ENCODE data around the gene SEPTIN10.

SEPTIN10 gene

DNA sequence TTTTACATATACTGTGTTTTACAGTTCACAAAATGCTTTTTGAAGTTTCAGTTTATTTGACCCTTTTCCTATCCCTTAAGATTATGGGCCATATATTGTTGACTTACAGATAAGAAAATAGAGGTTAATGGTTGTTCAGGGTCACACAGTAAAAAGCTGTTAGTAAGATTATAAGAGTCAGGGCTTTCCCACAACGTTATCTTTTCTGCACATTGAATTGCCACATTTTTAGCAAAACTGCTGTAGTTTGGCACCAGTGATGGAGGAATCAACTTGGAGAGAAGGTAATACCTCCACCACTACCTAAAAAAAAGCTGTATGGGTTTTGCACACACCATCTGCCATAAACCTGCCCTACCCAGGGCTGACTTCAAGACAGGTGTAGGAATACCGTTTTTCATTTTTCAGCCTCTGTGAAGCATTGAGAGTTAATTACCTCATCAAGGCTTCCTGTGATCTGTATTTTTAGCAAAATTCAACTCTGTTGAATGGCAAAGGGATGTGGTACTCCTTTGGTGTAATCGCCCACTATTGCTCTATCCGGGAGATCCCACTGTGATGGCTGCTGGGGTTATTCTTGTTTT is 5.4 kb upstream of the SEPTIN10 start:
- DNase-seq (ENCODE audit: low read depth), result no peak
- no peak overlapping the region for H3K4me3 ChIP-seq (ENCODE audit: low read length)
- TF ChIP-seq, protein P1, sequence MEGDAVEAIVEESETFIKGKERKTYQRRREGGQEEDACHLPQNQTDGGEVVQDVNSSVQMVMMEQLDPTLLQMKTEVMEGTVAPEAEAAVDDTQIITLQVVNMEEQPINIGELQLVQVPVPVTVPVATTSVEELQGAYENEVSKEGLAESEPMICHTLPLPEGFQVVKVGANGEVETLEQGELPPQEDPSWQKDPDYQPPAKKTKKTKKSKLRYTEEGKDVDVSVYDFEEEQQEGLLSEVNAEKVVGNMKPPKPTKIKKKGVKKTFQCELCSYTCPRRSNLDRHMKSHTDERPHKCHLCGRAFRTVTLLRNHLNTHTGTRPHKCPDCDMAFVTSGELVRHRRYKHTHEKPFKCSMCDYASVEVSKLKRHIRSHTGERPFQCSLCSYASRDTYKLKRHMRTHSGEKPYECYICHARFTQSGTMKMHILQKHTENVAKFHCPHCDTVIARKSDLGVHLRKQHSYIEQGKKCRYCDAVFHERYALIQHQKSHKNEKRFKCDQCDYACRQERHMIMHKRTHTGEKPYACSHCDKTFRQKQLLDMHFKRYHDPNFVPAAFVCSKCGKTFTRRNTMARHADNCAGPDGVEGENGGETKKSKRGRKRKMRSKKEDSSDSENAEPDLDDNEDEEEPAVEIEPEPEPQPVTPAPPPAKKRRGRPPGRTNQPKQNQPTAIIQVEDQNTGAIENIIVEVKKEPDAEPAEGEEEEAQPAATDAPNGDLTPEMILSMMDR (IDR thresholded peaks at IDR 0.05; ENCODE audit: insufficient read depth, low read depth, low read length, missing control alignments), result no peak

DNA sequence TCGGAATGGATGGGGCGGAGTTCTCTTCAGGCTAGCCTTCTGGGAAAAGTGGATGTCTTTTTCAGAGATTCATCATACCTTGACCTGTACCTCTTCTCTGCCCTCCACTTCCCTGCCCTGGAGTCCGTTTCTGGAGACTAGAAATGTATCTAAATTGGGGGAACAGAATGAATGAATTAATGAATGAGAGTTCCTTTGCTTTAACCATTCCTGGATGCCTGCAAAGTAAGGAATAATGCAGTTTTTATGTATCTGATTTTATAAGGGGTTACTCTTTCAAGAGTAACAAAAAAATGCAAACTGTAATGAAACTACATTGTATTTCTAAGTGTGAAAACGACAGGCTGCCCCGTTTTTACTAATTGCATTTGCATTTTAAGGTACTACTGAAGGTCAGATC is 2.4 kb upstream of the SEPTIN10 start:
- H3K4me3 ChIP-seq (ENCODE audit: low read length), result peak overlapping the region; percentile 77
- TF ChIP-seq, protein P1 (IDR thresholded peaks at IDR 0.05; ENCODE audit: insufficient read depth, low read depth, low read length, missing control alignments), result no peak
- no peak for DNase-seq (ENCODE audit: low read depth)

DNA sequence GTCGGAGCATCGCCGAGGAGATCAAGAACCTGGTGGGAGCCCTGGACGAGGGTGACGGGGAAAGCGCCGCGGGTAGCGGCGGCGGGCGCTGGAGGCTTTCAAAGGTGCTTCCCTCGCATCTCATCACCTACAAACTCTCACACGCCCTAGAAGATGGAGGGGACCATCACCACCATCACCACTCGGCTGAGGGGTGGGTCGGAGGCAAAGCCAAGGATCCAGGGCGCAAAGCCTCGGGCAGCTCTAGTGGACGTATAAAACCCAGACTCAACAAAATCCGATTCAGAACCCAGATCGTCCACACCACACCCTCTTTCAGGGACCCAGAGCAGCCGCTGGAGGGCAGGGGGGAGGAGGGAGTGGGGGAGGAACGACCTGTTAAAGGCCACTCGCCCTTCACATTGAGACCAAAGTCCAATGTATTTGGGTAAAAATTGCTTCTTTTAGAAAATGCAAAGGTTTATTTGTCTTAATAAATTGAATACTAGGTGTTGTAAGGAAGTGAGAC is 1.9 kb upstream of the SEPTIN10 start:
- DNase-seq (ENCODE audit: low read depth), result peak; percentile 57
- TF ChIP-seq, protein P1 (IDR thresholded peaks at IDR 0.05; ENCODE audit: insufficient read depth, low read depth, low read length, missing control alignments), result peak; percentile 61
- H3K4me3 ChIP-seq (ENCODE audit: low read length), result peak overlapping the region; percentile 77

DNA sequence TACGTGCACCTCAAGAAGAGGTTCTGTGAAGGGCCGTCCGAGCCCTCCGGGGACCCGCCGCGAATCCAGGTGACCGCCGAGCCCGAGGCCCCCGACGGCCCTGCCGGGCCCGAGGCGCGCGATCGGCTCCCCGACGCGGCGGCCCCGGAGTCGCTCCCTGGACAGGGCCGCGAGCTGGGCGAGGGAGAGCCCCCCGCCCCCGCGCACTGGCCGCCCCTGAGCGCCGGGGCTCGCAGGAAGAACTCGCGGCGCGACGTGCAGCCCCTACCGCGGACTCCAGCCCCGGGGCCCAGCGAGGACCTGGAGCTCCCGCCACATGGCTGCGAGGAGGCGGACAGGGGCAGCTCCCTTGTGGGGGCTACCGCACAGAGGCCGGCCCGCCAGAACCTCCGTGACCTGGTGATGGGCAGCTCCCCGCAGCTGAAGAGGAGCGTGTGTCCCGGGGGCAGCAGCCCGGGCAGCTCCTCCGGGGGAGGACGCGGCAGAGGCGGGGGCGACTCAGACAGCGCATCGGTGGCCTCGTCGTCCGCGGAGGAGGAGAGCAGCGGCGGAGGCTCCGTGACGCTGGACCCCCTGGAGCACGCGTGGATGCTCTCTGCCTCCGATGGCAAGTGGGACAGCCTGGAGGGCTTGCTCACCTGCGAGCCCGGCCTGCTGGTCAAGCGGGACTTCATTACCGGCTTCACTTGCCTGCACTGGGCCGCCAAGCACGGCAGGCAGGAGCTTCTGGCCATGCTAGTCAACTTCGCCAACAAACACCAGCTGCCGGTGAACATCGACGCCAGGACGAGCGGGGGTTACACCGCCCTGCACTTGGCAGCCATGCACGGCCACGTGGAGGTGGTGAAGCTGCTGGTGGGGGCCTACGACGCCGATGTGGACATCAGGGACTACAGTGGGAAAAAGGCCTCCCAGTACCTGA is 1.2 kb upstream of the SEPTIN10 start:
- H3K4me3 ChIP-seq (ENCODE audit: low read length), result peak overlapping the region; percentile 77
- peak; percentile 25 for DNase-seq (ENCODE audit: low read depth)
- TF ChIP-seq, protein P1 (IDR thresholded peaks at IDR 0.05; ENCODE audit: insufficient read depth, low read depth, low read length, missing control alignments), result no peak

DNA sequence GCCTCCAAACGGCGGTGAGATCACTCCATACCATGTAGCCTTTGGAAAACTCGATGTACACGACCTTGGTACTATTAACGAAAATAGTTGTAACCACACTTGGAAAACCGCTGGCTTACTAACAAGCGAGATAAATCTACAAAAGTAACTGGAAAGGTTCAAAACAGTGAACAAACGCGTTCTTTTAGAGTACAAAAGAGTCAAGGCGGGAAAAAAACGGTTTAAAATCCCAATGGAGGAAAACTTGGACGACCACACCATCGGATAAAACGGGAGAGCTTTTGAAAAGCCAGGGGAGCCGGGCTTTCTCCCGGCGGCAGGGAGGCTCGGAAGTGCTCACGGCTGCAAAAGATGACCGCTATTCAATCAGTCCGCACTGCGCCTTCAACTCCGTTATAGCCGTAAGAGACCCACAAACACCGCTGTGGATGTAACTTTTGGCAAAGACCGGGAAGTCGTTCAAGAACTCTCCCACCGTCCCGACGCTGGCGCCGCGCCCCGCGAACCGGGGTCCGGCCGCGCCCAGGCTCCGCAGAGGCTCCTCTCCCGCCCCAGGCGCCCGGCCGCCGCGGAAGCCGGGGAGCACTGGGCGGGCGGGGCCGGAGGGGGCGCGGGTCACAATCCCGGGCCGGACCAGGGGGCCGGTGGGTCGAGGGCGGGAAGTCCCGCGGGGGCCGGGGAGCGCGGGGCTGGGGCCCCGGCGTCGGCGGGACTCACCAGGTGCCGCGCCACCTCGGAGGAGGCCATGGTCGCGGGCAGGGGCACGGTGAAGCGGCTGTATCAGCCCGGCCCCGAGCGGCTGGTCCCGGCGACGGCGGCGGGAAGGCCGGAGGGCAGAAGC is 465 bp downstream of the SEPTIN10 start:
- H3K4me3 ChIP-seq (ENCODE audit: low read length), result peak overlapping the region; percentile 58
- TF ChIP-seq, protein P1 (IDR thresholded peaks at IDR 0.05; ENCODE audit: insufficient read depth, low read depth, low read length, missing control alignments), result no peak
- DNase-seq (ENCODE audit: low read depth), result peak; percentile 51

DNA sequence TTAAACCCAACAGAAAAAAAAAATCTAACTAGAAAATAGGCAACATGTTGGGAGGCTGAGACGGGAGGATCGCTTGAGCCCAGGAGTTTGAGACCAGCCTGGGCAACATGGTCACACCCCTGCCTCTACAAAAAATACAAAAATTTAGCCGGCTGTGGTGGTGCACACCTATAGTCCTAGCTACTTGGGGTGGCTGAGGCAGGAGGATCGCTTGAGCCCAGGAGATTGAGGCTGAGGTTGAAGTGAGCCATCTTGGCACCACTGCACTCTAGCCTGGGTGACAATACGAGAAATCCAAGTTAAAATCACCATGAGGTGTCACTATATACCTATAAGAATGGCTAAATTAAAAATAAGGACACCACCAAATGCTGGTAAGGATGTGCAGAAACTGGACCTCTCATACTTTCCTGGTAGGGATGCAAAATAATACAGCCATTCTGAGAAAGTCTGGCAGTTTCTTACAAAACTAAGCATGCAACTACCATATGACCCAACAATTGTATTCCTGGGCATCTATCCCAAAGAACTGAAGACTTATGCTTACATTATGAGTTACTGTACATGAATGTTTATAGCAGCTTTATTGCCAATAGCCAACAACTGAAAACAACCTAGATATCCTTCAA is 2.2 kb downstream of the SEPTIN10 start:
- peak overlapping the region; percentile 58 for H3K4me3 ChIP-seq (ENCODE audit: low read length)
- TF ChIP-seq, protein P1 (IDR thresholded peaks at IDR 0.05; ENCODE audit: insufficient read depth, low read depth, low read length, missing control alignments), result peak; percentile 31
- peak; percentile 42 for DNase-seq (ENCODE audit: low read depth)
